NCI-H748 (cell line): ENCODE measurements around the gene CFAP70.
A peak's percentile ranks its signal among the peaks of the same experiment; 100 is the strongest.

Experiments
- DNase-seq: peaks from one replicate; lab custom pipeline; 2025; ENCODE audit not compliant: unreplicated experiment; lab: John Stamatoyannopoulos, UW

Gene CFAP70

DNA sequence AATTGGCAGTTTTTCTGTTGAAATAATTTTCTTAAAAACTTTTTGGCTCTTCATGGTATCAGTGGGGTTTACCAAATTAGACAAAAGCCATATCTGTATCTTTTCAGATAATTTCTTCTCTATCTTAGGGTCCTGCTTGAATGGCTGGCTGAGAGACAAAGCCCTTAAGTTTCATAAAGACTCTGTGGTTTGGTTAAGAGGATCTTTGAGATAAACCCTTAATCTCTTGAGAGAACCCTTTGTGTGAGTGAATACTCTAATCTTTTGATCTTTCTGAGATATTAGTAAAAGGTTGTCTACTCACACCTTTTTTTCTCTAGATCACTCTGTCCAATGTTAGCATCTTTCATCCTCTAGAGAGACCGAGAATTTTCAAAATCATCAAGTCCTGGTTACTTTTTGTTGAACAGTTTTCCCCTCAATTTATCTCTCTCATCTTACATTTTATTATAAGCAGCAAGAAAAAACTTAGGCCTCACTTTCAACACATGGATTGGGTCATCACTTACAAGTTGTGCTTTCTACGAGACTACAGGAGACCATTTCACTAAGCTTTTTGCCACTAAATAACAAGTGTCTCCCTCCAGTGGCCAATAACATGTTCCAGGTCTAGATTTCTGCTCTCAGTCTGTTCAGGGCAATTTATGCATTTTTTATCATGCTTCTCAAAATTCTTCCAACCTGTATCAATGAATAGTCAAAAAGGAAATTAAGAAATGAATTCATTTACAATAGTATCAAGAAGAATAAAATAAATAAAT, 140.1 kb downstream of the CFAP70 start:
- peak; percentile 4 for DNase-seq

DNA sequence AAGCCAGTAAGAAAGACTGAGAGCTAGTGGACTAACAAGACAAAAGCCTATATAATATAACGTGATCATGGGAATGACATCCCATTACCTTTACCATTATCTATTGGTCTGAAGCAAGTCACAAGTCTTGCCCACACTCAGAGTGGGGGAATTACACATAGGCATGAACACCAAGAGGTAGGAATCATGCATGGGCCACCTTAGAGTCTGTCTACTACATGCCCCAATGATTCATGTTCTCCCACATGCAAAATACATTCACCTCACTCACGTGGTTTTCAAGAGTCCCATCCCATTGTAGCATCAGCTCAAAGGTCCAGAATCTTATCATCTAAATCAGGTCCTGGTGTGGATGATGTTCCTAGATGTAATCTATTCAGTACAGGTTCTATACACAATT, 141.0 kb downstream of the CFAP70 start:
- DNase-seq = no peak

DNA sequence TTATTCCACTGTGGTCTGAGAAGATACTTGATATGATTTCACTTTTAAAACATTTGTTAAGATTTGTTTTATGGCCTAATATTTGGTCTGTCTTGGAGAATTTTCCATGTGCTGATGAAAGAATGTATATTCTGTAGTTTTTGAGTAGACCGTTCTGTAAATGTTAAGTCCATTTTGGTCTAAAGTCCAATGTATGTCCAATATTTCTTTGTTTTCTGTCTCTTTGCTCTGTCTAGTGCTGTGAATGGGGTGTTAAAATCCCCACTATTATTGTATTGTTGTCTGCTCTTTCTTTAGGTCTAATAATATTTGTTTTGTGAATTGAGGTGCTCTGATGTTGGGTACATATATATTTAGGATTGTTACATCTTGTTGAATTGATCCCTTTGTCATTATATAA, 142.9 kb downstream of the CFAP70 start:
- no peak for DNase-seq

DNA sequence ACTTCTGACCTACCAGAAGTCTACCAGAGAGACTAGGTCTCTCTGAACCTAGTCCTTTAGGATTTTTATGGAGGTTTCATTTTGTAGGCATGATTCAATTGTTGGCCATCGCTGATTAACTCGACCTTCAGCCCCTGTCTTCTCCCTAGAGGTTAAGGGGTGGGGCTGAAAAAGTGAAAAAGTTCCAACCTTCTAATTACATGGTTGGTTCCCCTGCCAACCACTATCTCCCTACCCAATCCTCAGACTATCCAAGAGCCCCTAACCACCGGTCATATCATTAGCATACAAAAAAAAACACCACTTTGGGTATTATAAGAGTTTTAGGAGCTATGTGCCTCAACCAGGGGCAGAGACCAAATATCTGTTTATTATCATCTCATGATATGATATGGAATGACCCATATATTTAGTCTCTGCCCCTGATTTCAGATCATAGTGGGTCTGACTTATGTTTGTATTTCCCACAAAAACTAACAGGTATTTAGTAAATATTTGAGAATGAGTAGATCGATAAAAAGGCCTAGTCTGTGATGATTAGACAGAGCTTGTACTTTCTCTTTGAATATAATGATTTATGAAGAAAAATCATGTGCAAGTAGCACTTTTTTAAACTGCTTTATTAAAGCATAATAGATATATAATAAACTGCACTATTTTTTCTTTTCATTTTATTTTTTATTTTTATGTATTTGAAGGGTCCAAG, 147.4 kb downstream of the CFAP70 start:
- DNase-seq = no peak

DNA sequence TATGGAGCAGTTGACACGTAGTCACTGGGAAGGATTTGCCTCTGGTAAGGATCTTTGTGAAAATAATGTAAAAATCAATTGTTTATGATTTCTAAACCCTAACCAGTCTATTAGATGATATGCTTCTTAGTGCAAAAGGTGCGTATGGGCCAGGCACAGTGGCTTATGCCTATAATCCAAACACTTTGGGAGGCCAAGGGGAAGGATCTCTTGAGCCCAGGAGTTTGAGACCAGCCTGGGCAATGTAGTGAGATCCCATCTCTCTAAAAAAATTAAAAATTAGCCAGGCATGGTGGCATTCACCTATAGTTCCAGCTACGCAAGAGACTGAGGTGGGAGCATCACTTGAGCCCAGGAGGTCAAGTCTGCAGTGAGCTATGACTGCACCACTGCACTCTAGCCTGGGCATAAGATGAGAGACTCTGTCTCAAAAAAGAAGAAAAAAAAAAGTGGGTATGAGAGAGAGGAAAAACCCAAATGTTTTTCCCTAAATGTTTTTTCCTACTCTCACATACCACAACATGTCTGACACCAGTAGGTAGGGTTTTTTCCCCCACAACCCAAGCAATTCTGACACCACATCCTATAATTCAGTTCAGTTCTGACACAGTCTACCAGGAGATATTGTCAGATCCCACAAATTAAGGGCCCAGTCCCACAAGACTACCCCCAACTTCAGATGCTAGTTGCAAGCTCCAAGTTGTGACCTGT, 148.1 kb downstream of the CFAP70 start:
- no peak for DNase-seq

DNA sequence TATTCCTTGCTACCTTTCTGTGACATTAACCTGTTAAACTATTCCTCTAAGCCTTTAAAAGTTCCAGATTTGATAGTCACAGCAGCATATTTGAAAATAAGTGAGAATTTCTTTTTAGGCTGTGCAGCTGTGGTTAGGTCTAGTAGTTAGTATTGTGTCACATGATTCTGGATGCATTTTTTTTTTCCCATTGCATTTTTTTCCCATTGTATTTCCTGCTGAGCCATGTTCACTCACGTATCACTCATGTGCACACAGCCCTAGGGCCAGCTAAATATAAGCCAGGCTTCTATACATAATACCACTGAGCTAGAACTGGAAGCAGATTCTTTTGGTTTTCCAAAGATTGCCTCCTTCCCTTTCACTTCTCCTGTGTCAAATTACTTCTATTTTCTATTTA, 149.0 kb downstream of the CFAP70 start:
- DNase-seq = no peak

DNA sequence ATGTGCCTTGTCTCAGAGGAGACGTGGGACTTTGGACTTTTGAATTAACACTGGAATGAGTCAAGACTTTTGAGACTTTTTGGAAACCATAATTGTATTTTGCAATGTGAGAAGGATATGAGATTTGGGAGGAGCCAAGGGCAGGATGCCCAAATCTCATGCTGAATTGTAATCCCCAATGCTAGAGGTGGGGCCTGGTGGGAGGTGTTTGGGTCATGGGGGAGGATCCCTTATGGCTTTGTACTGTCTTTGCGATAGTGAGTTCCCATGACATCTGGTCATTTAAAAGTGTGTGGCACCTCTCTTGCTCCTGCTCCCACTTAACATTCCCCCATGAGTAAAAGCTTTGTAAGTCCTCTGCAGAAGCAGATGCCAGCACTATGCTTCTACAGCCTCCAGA, 150.8 kb downstream of the CFAP70 start:
- DNase-seq = no peak

DNA sequence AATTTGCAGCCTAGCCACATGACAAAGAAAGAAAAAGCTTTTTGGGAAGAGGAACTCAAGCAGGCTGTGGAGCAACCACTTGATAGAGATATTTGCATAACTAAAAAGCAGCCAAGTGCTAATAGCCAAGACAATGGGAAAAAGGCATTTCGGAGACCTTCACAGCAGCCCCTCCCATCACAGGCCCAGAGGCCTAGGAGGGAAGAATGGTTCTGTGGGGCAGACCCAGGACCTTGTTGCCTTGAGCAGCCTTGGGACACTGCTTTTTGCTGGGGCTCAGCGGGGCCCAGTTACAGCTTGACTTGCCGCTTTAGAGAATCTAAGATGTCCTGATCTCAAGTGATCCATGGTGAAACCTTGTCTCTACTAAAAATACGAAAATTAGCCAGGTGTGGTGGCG, 152.3 kb downstream of the CFAP70 start:
- DNase-seq = no peak

DNA sequence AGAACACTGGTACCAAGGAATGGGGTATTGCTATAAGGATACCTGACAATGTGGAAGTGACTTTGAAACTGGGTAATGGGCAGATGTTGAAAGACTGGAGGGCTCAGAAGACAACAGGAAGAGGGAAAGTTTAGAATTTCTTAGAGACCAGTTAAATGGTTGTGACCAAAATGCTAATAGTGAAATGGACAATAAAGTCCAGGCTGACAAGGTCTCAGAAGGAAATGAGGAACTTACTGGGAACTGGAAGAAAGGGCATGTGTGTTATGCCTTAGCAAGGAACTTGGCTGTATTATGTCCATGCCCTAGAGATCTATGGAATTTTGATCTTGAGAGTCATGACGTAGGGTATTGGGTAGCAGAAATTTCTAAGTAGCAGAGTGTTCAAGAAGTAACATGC, 152.8 kb downstream of the CFAP70 start:
- DNase-seq = no peak

DNA sequence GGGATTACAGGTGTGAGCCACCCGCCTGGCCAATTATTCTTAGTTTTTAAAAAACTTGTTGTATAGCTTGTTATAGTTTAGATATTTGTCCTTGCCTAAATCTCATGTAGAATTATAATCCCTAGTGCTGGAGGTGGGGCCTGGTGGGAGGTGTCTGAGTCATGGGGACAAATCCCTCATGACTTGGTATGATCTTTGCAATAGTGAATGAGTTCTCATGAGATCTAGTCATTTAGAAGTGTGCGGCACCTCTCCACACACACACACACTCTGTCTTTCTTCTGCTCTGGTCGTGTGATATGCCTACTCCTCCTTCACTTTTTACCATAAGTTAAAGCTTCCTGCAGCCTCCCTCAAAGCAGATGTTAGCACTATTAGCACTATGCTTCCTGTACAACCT, 153.6 kb downstream of the CFAP70 start:
- DNase-seq = no peak
